C4-2B (cell line): Measurements from ENCODE around the gene STK16.

Source experiments
- CTCF ChIP-seq: fragments of 450-650 bp; conservative IDR thresholded peaks from 2 replicates; pipeline ENCODE4 v1.5.1; 2017; ENCODE audit warnings: mild to moderate bottlenecking
- ZFX ChIP-seq: fragments of 450-650 bp; IDR thresholded peaks from 2 replicates; pipeline ENCODE4 v1.6.1; 2017

- TF ChIP-seq CTCF (peak; percentile 97), ZFX (no peak)
These were observed 32.7 kb downstream of the STK16 start for GRCh38 chr2:219277703-219278654.
